ENCODE measurements around the gene CTXN1. TPM values are rescaled to one million over a fixed set of nuclear protein-coding genes. Genes with fewer than 3 reads are reported as not detected.

The CTXN1 gene
- total RNA-seq, 1 experiment from 2014 or later = 71.7 TPM

GRCh38 chr19:7917267-7918061, 8.5 kb downstream of the CTXN1 start:
- no TSS peak for BruUV-seq (replicated peaks)
- Histone ChIP-seq H3K9me3 (ENCODE audit: low read depth, low read length, poor library complexity, severe bottlenecking) (no peaks in the 10 kb centered on the region), H3K36me3 (ENCODE audit: insufficient read depth, low read length, poor library complexity, severe bottlenecking) (peaks cover 7% of the 10 kb centered on the region), H3K27ac (ENCODE audit: low read depth, low read length, poor library complexity, severe bottlenecking) (peak overlapping the region; percentile 56), H3K27me3 (replicated peaks; ENCODE audit: insufficient read depth, low read depth, low read length, poor library complexity) (peaks cover 12% of the 10 kb centered on the region), H3K4me1 (ENCODE audit: insufficient read depth, low read length, poor library complexity, severe bottlenecking) (peaks cover 37% of the 10 kb centered on the region), H3K4me3 (ENCODE audit: low read depth, low read length, poor library complexity, severe bottlenecking) (peak overlapping the region; percentile 51)
- intact Hi-C loops (cut with micrococcal nuclease; ENCODE audit: unreplicated experiment) = no loop called here
- peak; percentile 79 for DNase-seq (ENCODE audit: low spot score)
- TF ChIP-seq EZH2 (IDR thresholded peaks at IDR 0.05; ENCODE audit: borderline replicate concordance, low read depth, low read length, poor library complexity, severe bottlenecking) = no peak
- TF ChIP-seq CTCF (conservative IDR thresholded peaks at IDR 0.05; ENCODE audit: low read depth, low read length) = peak; percentile 62
- CTCF ChIA-PET = interaction anchor here (0.6 to 1.0 kb wide), 3 partner anchors 9 to 48 kb away, joined by 3 to 5 read pairs (median 3); no protein-coding TSS in a partner anchor
- POLR2A ChIA-PET (ENCODE audit: low non-redundant PET) = no interaction called here

GRCh38 chr19:7916955-7917266, 9.0 kb downstream of the CTXN1 start:
- ChIA-PET POLR2A (ENCODE audit: low non-redundant PET) (interaction anchor here (0.7 kb wide), 1 partner anchor 1645 kb away, joined by 5 read pairs; no protein-coding TSS in a partner anchor), CTCF (no interaction called here)
- Histone ChIP-seq H3K9me3 (ENCODE audit: low read depth, low read length, poor library complexity, severe bottlenecking) (no peaks in the 10 kb centered on the region), H3K4me3 (ENCODE audit: low read depth, low read length, poor library complexity, severe bottlenecking) (peak overlapping the region; percentile 51), H3K27ac (ENCODE audit: low read depth, low read length, poor library complexity, severe bottlenecking) (peak overlapping the region; percentile 24), H3K36me3 (ENCODE audit: insufficient read depth, low read length, poor library complexity, severe bottlenecking) (peaks cover 2% of the 10 kb centered on the region), H3K4me1 (ENCODE audit: insufficient read depth, low read length, poor library complexity, severe bottlenecking) (peaks cover 37% of the 10 kb centered on the region), H3K27me3 (replicated peaks; ENCODE audit: insufficient read depth, low read depth, low read length, poor library complexity) (peaks cover 12% of the 10 kb centered on the region)
- intact Hi-C loops (cut with micrococcal nuclease; ENCODE audit: unreplicated experiment) = no loop called here
- TF ChIP-seq EZH2 (IDR thresholded peaks at IDR 0.05; ENCODE audit: borderline replicate concordance, low read depth, low read length, poor library complexity, severe bottlenecking) = no peak
- no peak for TF ChIP-seq CTCF (conservative IDR thresholded peaks at IDR 0.05; ENCODE audit: low read depth, low read length)
- BruUV-seq (replicated peaks) = no TSS peak
- no peak for DNase-seq (ENCODE audit: low spot score)

GRCh38 chr19:7916103-7916954, 9.6 kb downstream of the CTXN1 start:
- peak; percentile 69 for DNase-seq (ENCODE audit: low spot score)
- BruUV-seq (replicated peaks) = no TSS peak
- Histone ChIP-seq H3K36me3 (ENCODE audit: insufficient read depth, low read length, poor library complexity, severe bottlenecking) (peaks cover 3% of the 10 kb centered on the region), H3K9me3 (ENCODE audit: low read depth, low read length, poor library complexity, severe bottlenecking) (no peaks in the 10 kb centered on the region), H3K27me3 (replicated peaks; ENCODE audit: insufficient read depth, low read depth, low read length, poor library complexity) (peaks cover 12% of the 10 kb centered on the region), H3K4me1 (ENCODE audit: insufficient read depth, low read length, poor library complexity, severe bottlenecking) (peaks cover 32% of the 10 kb centered on the region), H3K4me3 (ENCODE audit: low read depth, low read length, poor library complexity, severe bottlenecking) (peak overlapping the region; percentile 51), H3K27ac (ENCODE audit: low read depth, low read length, poor library complexity, severe bottlenecking) (peak overlapping the region; percentile 24)
- ChIA-PET POLR2A (ENCODE audit: low non-redundant PET) (interaction anchor here (0.7 kb wide), 1 partner anchor 1645 kb away, joined by 5 read pairs; no protein-coding TSS in a partner anchor), CTCF (no interaction called here)
- TF ChIP-seq CTCF (conservative IDR thresholded peaks at IDR 0.05; ENCODE audit: low read depth, low read length) (0 out of 2 replicates have a peak, but pooled peaks have one; percentile 18), EZH2 (IDR thresholded peaks at IDR 0.05; ENCODE audit: borderline replicate concordance, low read depth, low read length, poor library complexity, severe bottlenecking) (no peak)
- intact Hi-C loops (cut with micrococcal nuclease; ENCODE audit: unreplicated experiment) = no loop called here
